ENCODE data around the gene L3MBTL4. TPM values are rescaled to one million over a fixed set of nuclear protein-coding genes. Genes with fewer than 3 reads are reported as not detected.

Gene L3MBTL4
- total RNA-seq, 4 donors from 2014 or later, result 3.6 to 9.0 (median 5.0) TPM

DNA sequence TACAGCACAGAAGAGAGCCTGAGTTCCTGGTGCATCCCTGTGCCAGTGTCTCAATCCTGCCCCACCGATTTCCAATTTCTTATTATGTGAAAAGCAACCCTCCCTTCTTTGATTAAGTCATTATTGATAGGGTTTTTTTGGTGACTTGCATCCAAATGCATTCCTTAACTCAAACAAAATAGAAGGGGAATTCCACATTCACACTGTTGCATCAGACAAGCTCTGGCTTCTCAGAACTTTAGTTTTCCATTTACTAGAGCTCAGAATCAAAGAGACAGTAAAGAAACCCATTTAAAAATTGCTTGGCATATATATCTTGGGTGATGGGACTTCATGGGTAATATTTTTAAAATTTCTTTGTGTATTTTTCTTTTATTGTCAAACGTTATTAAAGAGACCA is 505.6 kb downstream of the L3MBTL4 start:
- no peaks in the 10 kb centered on the region for H3K9me3 ChIP-seq
- peaks cover 0 to under 1% (median 0%) of the 10 kb centered on the region in 4 donors for H3K27me3 ChIP-seq
- no peaks in the 10 kb centered on the region for H3K4me1 ChIP-seq
- no peak overlapping the region for H3K4me3 ChIP-seq
- TF ChIP-seq POLR2A (IDR thresholded peaks at IDR 0.05), result no peak
- TF ChIP-seq, protein P1, sequence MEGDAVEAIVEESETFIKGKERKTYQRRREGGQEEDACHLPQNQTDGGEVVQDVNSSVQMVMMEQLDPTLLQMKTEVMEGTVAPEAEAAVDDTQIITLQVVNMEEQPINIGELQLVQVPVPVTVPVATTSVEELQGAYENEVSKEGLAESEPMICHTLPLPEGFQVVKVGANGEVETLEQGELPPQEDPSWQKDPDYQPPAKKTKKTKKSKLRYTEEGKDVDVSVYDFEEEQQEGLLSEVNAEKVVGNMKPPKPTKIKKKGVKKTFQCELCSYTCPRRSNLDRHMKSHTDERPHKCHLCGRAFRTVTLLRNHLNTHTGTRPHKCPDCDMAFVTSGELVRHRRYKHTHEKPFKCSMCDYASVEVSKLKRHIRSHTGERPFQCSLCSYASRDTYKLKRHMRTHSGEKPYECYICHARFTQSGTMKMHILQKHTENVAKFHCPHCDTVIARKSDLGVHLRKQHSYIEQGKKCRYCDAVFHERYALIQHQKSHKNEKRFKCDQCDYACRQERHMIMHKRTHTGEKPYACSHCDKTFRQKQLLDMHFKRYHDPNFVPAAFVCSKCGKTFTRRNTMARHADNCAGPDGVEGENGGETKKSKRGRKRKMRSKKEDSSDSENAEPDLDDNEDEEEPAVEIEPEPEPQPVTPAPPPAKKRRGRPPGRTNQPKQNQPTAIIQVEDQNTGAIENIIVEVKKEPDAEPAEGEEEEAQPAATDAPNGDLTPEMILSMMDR (IDR thresholded peaks at IDR 0.05), result no peak
- H3K27ac ChIP-seq, result no peak overlapping the region
- H3K36me3 ChIP-seq, result no peaks in the 10 kb centered on the region
- WGBS, 2 donors, result 37 to 39% methylated on average over 2 of the region's 2 CpGs
- intact Hi-C loops (cut with DNase I), result no loop called here
- DNase-seq, result no peak

Small RNAs within 50 kb of the gene (small RNA-seq; reads per million reads assigned to genes)
- 0 reads per million in 4 donors for gene RNU5F-3P
- gene RNU6-349P, result 0 reads per million in 4 donors

Measured in esophagus squamous epithelium (tissue), 5 donors.